ENCODE measurements around the gene CAMK2N2.

CAMK2N2 gene

DNA sequence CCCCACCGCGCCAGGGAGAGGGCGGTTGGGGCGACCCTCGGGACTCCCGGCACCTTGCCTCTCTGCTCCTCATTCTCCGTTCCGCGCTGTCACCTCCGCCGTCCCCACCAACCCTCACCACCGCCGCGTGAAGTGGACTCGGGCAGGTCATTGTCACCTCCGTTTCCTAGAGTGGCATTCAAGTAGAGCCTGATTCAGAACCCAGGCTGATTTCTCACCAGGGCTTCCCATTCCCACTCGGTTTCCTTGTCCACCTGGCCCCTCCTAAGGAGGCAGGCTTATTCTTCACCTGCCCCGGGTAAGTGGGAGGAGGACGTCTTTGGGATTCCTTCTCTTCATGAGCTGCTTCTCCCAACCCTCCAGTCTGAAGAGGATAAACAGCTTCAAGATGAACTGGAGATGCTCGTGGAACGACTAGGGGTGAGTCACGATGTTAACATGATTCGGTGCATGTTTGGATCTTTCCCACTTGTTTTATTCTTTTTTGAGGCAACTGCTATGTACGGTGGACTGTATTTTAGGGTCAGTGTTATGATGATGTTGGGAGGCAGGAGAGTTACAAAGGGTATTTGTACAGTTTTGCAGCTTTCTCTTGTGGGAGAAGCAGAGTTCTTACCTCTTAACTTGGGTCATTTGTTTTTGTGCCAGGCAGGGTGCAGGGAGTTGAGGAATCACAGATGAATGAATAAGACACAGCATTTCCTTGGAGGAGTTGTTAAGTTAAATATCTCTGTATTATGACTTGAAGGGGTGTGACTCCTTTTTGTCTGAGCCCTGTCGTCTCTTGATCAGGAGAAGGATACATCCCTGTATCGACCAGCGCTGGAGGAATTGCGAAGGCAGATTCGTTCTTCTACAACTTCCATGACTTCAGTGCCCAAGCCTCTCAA is 38.4 kb upstream of the CAMK2N2 start:
- TF ChIP-seq, protein P1, sequence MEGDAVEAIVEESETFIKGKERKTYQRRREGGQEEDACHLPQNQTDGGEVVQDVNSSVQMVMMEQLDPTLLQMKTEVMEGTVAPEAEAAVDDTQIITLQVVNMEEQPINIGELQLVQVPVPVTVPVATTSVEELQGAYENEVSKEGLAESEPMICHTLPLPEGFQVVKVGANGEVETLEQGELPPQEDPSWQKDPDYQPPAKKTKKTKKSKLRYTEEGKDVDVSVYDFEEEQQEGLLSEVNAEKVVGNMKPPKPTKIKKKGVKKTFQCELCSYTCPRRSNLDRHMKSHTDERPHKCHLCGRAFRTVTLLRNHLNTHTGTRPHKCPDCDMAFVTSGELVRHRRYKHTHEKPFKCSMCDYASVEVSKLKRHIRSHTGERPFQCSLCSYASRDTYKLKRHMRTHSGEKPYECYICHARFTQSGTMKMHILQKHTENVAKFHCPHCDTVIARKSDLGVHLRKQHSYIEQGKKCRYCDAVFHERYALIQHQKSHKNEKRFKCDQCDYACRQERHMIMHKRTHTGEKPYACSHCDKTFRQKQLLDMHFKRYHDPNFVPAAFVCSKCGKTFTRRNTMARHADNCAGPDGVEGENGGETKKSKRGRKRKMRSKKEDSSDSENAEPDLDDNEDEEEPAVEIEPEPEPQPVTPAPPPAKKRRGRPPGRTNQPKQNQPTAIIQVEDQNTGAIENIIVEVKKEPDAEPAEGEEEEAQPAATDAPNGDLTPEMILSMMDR (IDR thresholded peaks at IDR 0.05; ENCODE audit: low read depth, low read length, missing control alignments): no peak
- no peak for DNase-seq (ENCODE audit: low read depth)
- in situ Hi-C loops (cut with HindIII; ENCODE audit: low sequenced_read_pairs): no loop called here
- H3K4me3 ChIP-seq (ENCODE audit: low read depth, low read length): peak overlapping the region; percentile 97

GRCh38 chr3:184298759-184299487 is 37.6 kb upstream of the CAMK2N2 start, which contains the start of gene PSMD2:
Gene PSMD2, plus strand, starts transcription at chr3:184299241. Its CDS starts 26 bp downstream, at chr3:184299267.
- peak; percentile 92 for DNase-seq (ENCODE audit: low read depth)
- TF ChIP-seq, protein P1 (IDR thresholded peaks at IDR 0.05; ENCODE audit: low read depth, low read length, missing control alignments): no peak
- in situ Hi-C loops (cut with HindIII; ENCODE audit: low sequenced_read_pairs): no loop called here
- peak within 1 kb of the TSS; percentile 97 for H3K4me3 ChIP-seq (ENCODE audit: low read depth, low read length)

DNA sequence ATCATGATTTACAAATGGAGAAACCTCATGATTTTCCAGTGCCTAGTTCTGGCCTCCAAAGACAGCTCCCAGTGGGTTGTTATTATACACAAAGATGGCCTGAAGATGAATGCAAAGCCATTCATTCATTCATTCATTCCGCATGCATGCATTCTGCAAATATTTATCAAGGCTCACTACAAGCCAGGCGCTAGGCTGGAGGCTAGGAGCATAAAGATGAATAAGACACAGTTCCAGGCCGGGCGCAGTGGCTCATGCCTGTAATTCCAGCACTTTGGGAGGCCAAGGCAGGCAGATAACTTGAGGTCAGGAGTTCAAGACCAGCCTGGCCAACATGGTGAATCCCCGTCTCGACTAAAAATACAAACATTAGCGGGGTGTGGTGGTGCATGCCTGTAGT is 35.3 kb upstream of the CAMK2N2 start:
- no peak overlapping the region for H3K4me3 ChIP-seq (ENCODE audit: low read depth, low read length)
- DNase-seq (ENCODE audit: low read depth): no peak
- TF ChIP-seq, protein P1 (IDR thresholded peaks at IDR 0.05; ENCODE audit: low read depth, low read length, missing control alignments): no peak
- in situ Hi-C loops (cut with HindIII; ENCODE audit: low sequenced_read_pairs): no loop called here

GRCh38 chr3:184295771-184296170 is 34.4 kb upstream of the CAMK2N2 start:
- TF ChIP-seq, protein P1 (IDR thresholded peaks at IDR 0.05; ENCODE audit: low read depth, low read length, missing control alignments): no peak
- H3K4me3 ChIP-seq (ENCODE audit: low read depth, low read length): no peak overlapping the region
- DNase-seq (ENCODE audit: low read depth): no peak
- in situ Hi-C loops (cut with HindIII; ENCODE audit: low sequenced_read_pairs): no loop called here

- in situ Hi-C loops (cut with HindIII; ENCODE audit: low sequenced_read_pairs): no loop called here
- TF ChIP-seq, protein P1 (IDR thresholded peaks at IDR 0.05; ENCODE audit: low read depth, low read length, missing control alignments): no peak
- no peak for DNase-seq (ENCODE audit: low read depth)
- H3K4me3 ChIP-seq (ENCODE audit: low read depth, low read length): no peak overlapping the region
Observed at GRCh38 chr3:184291738-184292445, 30.5 kb upstream of the CAMK2N2 start.

All from astrocyte of the cerebellum (primary cell).